Measurements from ENCODE around the gene LATS1. TPM values are rescaled to one million over a fixed set of nuclear protein-coding genes. Genes with fewer than 3 reads are reported as not detected.

The LATS1 gene
- total RNA-seq, 1 donor, result 33.4 TPM

- no peak for DNase-seq (ENCODE audit: low read depth)
- no peak overlapping the region for H3K4me3 ChIP-seq (ENCODE audit: low read depth, low read length)
- TF ChIP-seq, protein P1, sequence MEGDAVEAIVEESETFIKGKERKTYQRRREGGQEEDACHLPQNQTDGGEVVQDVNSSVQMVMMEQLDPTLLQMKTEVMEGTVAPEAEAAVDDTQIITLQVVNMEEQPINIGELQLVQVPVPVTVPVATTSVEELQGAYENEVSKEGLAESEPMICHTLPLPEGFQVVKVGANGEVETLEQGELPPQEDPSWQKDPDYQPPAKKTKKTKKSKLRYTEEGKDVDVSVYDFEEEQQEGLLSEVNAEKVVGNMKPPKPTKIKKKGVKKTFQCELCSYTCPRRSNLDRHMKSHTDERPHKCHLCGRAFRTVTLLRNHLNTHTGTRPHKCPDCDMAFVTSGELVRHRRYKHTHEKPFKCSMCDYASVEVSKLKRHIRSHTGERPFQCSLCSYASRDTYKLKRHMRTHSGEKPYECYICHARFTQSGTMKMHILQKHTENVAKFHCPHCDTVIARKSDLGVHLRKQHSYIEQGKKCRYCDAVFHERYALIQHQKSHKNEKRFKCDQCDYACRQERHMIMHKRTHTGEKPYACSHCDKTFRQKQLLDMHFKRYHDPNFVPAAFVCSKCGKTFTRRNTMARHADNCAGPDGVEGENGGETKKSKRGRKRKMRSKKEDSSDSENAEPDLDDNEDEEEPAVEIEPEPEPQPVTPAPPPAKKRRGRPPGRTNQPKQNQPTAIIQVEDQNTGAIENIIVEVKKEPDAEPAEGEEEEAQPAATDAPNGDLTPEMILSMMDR (IDR thresholded peaks at IDR 0.05; ENCODE audit: insufficient read depth, low read length), result no peak
These were observed 109.4 kb downstream of the LATS1 start for GRCh38 chr6:149608381-149608982.

Small RNAs within 50 kb of the gene (small RNA-seq; reads per million reads assigned to genes)
- not detected for gene RF00019

Other genes with a start within 250 kb of the LATS1 start
- gene ZC3H12D, start 233.1 kb downstream of the LATS1 start, total RNA-seq (ENCODE audit: low replicate concordance), result 0.09 TPM in 1 of 2 replicates, not detected in the other
- gene PPIL4, start 172.1 kb downstream of the LATS1 start, total RNA-seq (ENCODE audit: low replicate concordance), result 36.1 and 46.0 TPM in 2 replicates
- gene GINM1, start 151.7 kb downstream of the LATS1 start, total RNA-seq (ENCODE audit: low replicate concordance), result 63.4 and 87.9 TPM in 2 replicates
- 26.7 and 32.3 TPM in 2 replicates for gene KATNA1, start 69.4 kb downstream of the LATS1 start, total RNA-seq (ENCODE audit: low replicate concordance)
- gene NUP43, start 28.4 kb upstream of the LATS1 start, total RNA-seq (ENCODE audit: low replicate concordance), result 20.6 and 45.6 TPM in 2 replicates
- gene PCMT1, start 31.6 kb upstream of the LATS1 start, total RNA-seq (ENCODE audit: low replicate concordance), result 44.1 and 117 TPM in 2 replicates
- 20.0 and 74.1 TPM in 2 replicates for gene LRP11, start 146.3 kb upstream of the LATS1 start, total RNA-seq (ENCODE audit: low replicate concordance)
- 0.63 TPM in 1 of 2 replicates, not detected in the other for gene RAET1E, start 180.0 kb upstream of the LATS1 start, total RNA-seq (ENCODE audit: low replicate concordance)
- 0.82 and 4.6 TPM in 2 replicates for gene RAET1G, start 205.0 kb upstream of the LATS1 start, total RNA-seq (ENCODE audit: low replicate concordance)
- gene ULBP2, start 223.9 kb upstream of the LATS1 start, total RNA-seq (ENCODE audit: low replicate concordance), result 2.5 and 3.3 TPM in 2 replicates
- gene ULBP1, start 245.8 kb upstream of the LATS1 start, total RNA-seq (ENCODE audit: low replicate concordance), result 0.65 and 1.7 TPM in 2 replicates